GM18526 (cell line): Measurements from ENCODE around the gene OR9G4.

Experiments used
- POLR2A ChIP-seq: IDR thresholded peaks from 3 replicates; pipeline ENCODE4 v1.6.1; 2011; ENCODE audit not compliant: insufficient read length; ENCODE audit errors: extremely low read depth

OR9G4 gene

DNA sequence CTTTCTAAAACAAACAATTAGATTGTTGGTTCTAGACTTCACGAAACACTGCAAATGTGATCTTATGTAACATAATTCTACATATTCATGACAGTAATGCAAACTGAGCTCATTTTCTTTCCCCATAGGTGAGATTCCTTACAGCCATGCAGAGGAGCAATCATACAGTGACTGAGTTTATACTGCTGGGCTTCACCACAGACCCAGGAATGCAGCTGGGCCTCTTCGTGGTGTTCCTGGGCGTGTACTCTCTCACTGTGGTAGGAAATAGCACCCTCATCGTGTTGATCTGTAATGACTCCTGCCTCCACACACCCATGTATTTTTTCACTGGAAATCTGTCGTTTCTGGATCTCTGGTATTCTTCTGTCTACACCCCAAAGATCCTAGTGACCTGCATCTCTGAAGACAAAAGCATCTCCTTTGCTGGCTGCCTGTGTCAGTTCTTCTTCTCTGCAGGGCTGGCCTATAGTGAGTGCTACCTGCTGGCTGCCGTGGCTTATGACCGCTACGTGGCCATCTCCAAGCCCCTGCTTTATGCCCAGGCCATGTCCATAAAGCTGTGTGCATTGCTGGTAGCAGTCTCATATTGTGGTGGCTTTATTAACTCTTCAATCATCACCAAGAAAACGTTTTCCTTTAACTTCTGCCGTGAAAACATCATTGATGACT lies 48.1 kb downstream of the OR9G4 start:
- TF ChIP-seq POLR2A: no peak

- no peak for TF ChIP-seq POLR2A
Observed at GRCh38 chr11:56698795-56699194, 49.7 kb downstream of the OR9G4 start, which contains the start of gene OR9G1. Gene OR9G1 (plus strand): TSS chr11:56699095. CDS start chr11:56700388, 1,293 bp downstream.

GRCh38 chr11:56693428-56693827 lies 55.1 kb downstream of the OR9G4 start:
- TF ChIP-seq POLR2A: no peak
